GM23248 (cell line): ENCODE measurements around the gene LIMS2.

Experiments
- EZH2 ChIP-seq: fragments of 200-600 bp; sonication (generic); IDR thresholded peaks from 2 replicates; pipeline ENCODE4 v1.6.1; 2018; ENCODE audit warnings: antibody characterized with exemption, mild to moderate bottlenecking; ENCODE audit not compliant: insufficient read depth, poor library complexity, severe bottlenecking
- EZH2phosphoT487 ChIP-seq: fragments of 200-600 bp; sonication (generic); IDR thresholded peaks from 2 replicates; pipeline ENCODE4 v1.6.1; 2018; ENCODE audit warnings: antibody characterized with exemption, moderate library complexity, mild to moderate bottlenecking, low read depth; ENCODE audit not compliant: insufficient read depth

DNA sequence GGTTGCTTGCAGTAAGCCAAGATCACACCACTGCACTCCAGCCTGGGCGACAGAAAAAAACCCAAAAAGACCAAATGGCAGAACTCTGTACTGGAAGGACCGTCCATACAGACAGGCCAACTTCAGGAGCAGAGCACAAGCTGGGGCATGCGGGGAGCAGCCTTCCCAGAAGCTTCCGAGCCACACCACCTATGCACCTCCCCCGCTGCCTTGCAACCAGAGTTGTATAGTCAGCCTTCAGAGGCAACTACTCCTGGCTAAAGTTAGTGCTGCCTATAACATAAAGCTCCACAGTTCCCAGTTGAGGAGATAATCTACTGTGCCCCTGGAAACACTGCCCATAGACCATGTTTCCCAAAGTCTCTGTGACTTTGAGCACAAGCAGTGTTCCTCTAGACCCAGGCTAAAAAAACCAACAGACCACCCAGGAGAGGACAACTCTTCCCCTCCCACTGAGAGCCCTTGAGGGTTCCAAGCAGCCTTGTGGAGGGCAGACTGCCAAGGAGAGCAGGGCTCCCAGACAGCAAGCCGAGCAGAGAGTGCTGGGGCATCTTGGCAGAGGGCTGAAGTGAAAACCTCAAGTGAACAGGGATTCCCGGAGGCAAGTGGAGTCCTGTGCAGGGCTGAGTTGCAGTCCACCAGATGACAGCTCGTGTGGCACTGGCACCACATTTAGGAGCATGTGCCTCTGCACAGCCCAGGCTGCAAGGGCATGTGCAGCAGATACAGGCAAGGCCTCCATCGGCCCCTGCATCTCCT, 32.7 kb upstream of the LIMS2 start:
- TF ChIP-seq EZH2: no peak
- no peak for TF ChIP-seq EZH2phosphoT487
